SIG-M5 treated with dmso at 0.1 percent for 504 hours (cell line): Measurements from ENCODE around the gene MRPL52.
"Not testable (repeated sequence)": the region's sequence is repeated elsewhere in the genome, so short reads cannot be mapped to it uniquely, and the experiment has no call there.

ENCODE experiments used
- DNase-seq: peaks from one replicate; lab custom pipeline; 2025; ENCODE audit not compliant: unreplicated experiment; lab: John Stamatoyannopoulos, UW

Gene MRPL52

DNA sequence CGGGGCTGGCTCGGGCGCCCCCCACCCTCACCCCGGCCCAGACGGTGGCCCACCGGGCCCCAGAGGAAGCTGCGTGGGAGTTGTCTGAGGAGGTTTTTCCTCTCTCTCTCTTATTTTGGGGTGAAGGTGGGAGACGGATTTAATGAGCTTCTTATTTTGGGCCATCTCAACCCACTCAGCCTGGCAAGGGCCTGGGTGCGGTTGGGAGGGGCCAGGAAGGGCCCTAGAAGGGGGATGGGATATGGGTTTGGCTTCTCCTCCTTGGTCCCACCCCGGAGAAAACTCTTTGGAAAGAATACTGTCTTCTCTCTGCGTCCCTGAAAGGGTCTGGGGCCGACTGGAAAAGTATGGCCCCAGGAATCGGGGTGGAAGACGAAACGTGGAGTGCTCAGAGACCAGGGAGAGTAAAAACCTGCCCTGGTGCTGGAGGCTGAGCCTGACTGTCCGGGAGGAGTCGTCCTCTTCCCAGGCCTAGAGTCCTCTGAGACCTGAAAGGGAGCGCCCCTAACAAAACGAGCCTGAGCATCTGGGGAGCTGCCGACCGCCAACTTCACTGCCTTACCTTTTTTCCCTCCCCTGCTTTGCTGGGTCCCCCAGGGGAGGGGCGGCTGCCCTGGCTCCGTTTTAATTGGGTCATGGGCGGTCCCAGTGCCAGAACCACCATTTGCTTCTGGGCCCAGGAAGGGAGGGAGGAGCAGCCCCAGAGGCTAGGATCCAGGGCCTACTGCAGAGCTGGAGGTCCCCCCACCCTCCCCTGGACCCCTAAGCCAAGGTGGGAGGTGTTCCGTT lies 8.3 kb downstream of the MRPL52 start:
- DNase-seq: no peak

DNA sequence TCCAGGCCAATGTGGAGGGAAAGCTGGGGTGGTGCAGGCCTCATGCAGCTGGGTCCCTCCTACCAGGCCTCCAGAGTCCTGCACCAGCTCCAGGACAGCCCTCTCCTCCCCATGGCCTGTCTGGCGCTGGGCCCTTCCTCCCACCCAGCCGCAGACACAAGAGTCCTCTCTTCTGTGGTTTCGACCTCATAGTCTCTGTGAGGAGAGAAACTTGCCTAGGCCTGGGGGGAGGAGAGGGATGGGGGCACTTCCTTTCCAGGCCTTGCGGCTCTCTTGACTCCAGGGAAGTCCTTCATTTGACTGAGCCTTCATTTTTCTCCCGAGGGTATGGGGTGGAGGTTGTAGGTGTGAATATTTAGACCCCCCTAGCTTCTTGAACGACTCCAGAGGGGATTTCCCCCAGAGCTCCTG lies 8.9 kb downstream of the MRPL52 start:
- DNase-seq: peak; percentile 43

DNA sequence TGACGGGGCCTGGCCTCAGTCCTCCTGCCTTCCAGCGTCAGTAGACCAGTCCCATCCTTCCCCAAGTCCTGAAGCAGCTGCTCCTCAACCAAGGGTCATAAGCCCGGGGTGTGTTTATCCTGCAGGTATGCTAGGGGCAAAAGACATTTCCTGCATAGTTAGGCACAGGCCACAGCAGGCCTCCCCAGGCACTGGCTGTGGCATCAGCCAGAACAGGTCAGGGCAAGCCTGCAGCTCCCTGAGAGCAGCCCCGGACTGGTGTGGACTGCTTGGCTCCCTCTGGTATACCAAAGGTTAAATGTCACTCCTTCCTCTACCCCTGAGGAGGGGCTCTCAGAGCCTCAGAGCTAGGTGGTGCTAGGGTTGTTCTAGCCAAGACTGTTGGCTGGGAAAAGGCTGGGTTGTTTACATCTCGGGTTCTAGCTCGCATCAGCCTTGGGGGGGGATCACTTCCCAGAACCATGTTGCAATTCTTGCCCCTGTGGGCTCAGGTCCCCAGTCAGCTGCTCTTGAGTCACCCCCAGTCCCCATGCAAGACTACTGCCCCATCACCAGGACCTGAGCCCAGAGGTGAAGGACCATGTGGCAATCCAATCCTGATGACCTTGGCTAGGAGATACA lies 9.6 kb downstream of the MRPL52 start:
- no peak for DNase-seq

DNA sequence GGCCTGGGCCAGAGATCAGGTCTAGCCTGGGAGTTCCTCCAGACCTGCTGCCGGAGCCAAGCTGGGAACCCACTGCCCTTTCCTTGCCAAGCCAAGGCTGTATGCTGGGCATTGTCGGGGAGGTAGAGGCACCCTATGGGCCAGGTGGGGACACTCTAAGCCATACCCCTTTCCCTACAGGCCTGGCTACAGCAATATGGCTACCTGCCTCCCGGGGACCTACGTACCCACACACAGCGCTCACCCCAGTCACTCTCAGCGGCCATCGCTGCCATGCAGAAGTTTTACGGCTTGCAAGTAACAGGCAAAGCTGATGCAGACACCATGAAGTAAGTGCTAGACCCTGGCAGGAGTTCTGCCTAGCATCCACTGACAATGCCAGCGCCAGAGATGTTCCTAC lies 11.6 kb downstream of the MRPL52 start:
- DNase-seq: no peak

DNA sequence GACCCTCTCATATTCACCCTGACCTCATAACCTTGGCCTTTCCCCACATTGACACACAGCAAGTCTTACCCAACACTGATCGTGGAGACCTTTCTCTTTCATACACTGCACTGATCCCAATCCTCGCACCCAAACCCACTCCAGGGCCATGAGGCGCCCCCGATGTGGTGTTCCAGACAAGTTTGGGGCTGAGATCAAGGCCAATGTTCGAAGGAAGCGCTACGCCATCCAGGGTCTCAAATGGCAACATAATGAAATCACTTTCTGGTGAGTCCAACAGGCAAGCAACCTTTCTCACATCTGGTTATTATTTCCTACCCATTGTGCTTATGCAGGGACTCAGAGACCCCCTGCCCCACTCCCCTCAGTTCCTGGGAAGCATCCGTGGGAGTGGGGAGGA lies 12.1 kb downstream of the MRPL52 start:
- no peak for DNase-seq

DNA sequence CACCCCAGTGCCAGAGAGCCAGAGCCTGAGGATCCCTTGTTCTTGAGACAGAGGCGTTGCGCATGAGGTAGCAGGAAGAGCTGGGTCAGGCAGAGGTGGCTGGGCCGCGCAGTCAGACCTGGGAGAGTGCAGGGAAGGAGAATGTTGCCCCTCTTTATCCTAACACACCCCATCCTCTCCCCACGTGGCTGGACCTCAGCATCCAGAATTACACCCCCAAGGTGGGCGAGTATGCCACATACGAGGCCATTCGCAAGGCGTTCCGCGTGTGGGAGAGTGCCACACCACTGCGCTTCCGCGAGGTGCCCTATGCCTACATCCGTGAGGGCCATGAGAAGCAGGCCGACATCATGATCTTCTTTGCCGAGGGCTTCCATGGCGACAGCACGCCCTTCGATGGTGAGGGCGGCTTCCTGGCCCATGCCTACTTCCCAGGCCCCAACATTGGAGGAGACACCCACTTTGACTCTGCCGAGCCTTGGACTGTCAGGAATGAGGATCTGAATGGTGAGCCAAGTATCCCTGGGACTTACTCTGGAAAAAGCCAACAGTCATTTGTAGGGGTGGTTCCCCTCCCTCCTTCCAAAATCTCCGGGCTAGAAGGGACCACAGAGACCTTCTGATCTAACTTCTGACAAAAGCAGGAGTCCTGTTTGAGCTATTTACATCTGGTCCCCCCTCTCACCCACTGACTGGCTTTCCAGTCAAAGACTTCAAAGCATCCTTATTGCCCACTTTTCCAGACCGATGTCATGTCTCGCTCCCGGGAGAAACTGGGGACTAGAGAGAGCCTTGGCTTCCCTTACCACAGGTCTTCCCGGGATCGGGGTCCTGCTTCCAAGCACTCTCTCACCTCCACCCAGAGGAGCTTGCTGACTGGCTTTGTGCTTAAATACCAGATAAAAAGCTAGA lies 12.8 kb downstream of the MRPL52 start:
- DNase-seq: no peak

DNA sequence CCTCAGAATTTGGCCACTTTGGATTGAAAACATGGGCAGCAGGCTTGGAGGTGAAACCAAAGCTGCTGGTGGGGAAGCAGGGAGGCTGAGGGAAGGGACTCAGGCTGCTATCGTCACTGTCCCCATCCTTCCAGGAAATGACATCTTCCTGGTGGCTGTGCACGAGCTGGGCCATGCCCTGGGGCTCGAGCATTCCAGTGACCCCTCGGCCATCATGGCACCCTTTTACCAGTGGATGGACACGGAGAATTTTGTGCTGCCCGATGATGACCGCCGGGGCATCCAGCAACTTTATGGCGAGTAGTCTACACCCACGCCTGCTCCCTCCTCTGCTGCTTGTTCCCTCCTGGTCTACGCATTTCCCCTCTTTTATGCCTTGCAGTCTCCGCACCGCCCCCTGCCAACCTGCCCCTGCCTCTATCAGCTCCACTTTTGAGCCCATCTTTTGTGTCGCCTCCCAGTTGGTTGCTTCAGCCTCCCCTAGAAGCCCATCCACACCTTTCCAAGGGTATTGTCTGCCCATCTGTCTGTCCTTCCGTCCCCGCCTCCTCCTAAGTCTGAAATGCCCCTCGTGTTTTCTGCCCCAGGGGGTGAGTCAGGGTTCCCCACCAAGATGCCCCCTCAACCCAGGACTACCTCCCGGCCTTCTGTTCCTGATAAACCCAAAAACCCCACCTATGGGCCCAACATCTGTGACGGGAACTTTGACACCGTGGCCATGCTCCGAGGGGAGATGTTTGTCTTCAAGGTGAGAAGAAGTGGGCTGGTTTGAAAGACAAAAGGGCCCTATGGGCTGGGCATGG lies 13.6 kb downstream of the MRPL52 start:
- DNase-seq: no peak

DNA sequence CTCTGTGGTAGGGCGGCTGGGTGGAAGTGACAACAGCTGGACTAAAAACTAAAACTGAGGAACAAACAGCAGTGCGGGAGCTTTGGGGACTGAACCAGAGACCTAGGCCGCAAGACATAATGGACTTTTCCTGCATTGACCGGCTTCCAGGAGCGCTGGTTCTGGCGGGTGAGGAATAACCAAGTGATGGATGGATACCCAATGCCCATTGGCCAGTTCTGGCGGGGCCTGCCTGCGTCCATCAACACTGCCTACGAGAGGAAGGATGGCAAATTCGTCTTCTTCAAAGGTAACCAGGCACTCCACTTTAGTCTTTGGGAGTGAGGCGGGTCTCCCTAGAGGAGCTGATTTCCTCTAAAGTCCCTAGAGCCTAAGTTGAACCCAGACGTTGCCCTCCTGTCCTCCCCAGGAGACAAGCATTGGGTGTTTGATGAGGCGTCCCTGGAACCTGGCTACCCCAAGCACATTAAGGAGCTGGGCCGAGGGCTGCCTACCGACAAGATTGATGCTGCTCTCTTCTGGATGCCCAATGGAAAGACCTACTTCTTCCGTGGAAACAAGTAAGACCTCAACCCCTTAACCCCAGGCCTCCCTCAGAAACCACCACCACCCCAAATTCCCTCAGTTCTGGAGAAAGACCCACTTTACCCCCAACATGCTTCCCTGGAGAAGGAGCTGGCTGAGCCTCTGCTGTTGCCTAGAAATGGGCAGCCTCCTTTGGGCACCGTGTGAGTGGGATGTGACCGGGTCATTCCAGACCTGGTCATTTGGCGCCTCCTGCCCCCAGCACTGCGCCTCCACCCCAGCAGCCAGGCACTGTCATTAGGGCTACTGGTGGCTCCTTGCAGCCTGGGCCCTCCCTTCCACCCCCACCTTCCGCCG lies 14.8 kb downstream of the MRPL52 start:
- DNase-seq: no peak

DNA sequence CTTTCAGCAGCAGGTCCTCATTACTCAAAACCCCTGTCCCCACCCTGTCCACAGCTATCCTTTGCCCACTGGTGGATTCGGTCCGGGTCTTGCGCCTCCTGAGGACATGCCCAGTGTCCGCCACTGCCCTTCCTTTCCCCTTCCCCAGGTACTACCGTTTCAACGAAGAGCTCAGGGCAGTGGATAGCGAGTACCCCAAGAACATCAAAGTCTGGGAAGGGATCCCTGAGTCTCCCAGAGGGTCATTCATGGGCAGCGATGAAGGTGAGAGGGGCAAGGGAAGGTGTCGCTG lies 15.4 kb downstream of the MRPL52 start:
- no peak for DNase-seq

DNA sequence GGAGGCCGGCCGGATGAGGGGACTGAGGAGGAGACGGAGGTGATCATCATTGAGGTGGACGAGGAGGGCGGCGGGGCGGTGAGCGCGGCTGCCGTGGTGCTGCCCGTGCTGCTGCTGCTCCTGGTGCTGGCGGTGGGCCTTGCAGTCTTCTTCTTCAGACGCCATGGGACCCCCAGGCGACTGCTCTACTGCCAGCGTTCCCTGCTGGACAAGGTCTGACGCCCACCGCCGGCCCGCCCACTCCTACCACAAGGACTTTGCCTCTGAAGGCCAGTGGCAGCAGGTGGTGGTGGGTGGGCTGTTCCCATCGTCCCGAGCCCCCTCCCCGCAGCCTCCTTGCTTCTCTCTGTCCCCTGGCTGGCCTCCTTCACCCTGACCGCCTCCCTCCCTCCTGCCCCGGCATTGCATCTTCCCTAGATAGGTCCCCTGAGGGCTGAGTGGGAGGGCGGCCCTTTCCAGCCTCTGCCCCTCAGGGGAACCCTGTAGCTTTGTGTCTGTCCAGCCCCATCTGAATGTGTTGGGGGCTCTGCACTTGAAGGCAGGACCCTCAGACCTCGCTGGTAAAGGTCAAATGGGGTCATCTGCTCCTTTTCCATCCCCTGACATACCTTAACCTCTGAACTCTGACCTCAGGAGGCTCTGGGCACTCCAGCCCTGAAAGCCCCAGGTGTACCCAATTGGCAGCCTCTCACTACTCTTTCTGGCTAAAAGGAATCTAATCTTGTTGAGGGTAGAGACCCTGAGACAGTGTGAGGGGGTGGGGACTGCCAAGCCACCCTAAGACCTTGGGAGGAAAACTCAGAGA lies 16.3 kb downstream of the MRPL52 start:
- no peak for DNase-seq

DNA sequence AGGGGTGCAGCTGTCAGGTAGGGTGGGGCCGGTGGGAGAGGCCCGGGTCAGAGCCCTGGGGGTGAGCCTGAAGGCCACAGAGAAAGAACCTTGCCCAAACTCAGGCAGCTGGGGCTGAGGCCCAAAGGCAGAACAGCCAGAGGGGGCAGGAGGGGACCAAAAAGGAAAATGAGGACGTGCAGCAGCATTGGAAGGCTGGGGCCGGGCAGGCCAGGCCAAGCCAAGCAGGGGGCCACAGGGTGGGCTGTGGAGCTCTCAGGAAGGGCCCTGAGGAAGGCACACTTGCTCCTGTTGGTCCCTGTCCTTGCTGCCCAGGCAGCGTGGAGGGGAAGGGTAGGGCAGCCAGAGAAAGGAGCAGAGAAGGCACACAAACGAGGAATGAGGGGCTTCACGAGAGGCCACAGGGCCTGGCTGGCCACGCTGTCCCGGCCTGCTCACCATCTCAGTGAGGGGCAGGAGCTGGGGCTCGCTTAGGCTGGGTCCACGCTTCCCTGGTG lies 17.2 kb downstream of the MRPL52 start:
- DNase-seq: no peak

DNA sequence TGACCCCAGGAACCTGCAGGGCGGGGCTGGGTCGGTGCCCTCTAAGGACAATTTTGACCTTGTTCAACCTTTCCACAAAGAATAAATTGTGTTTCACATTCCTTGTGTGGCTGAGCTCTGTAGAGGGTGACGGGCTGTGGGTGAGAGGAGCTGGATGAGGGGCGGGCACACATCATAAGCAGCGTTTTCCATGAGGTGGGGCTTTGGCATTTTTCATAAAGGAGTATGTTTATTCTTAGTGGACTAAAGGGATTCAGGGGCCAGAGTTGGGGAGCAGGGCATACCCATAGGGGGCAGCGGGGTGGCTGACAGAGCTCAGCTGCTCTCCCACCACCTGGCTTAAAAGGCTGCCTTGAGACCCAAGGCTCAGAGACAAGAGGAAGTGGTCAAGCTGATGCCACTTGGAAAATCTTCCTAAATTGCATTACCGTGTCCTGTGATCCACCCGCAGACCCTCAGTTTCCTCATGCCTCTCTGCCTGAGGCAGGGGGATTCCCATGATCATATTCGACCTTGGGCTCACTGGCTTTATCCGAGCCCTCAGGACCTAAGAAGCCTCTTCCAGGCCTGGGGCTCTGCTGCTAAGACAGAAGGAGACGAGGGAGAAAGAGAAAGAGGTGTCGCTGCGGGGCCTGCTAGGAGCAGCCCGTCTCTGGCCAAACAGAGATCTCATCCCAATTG lies 18.1 kb downstream of the MRPL52 start:
- DNase-seq: no peak

DNA sequence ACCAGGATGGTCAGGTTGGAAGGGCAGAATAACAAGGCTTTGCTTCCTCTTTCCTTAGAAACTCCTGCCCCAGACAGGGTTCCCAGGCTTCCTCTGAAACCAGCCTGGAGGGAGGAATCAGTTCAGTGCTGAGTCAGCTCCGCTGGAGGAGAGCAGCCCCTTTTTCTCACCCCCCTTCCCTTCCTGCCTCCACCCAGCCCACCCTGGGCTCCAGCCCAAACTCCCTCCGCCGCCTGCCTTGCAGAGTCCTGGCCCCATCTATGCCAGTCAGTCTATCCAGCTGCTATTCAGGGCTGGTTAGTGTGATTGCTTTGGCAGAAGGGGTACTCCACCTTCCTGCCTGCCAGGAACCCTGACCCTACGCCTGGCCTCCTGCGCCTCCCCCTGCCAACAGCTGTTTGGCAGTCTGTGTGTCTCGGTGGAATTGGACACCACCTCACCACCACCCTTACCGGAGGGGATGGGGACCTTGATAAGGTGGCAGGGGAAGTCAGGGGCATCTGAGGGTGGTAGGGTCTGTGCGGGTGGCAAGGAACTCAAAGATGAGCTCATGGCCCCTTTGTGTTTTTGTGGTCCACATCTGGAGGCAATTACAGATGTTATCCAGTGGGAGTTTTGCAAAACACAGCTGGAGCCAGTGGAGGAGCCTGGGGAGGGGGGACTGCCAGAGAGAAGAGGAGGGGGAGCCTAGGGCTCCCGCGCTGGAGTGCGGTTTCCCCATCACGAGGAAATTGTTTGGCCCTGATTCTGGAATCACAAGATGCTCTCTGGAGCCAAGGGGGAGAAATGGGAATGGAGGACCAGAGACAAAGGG lies 18.9 kb downstream of the MRPL52 start:
- no peak for DNase-seq

DNA sequence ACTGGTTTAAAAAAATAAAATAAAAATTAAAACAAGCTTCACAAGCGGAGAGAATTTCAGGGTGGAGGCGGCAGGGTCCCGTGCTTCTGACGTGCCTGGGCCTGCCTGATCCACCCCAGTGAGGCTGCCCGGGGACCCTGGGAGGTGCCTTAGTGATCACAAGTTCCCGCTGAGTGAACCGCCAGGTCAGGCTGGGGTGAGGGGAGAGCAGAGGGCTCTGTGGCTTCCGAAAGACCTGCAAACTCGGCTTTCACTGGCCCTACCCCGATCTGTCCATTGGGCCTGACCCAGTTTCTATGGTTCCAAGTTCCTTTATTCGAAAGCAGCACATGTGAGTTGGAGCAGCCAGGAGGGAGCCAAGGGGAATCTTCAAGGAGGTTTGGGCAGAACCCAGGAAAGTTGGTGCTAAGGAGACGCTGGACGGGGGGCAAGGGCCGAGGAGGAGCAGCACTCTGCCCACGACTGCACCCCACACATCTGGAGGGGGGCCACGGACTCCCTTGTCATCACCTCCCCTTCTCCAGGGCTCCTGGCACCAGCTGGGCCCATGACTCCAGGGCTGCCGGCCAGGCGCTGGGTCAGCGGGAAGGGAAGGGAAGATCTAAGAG lies 19.6 kb downstream of the MRPL52 start:
- DNase-seq: no peak

DNA sequence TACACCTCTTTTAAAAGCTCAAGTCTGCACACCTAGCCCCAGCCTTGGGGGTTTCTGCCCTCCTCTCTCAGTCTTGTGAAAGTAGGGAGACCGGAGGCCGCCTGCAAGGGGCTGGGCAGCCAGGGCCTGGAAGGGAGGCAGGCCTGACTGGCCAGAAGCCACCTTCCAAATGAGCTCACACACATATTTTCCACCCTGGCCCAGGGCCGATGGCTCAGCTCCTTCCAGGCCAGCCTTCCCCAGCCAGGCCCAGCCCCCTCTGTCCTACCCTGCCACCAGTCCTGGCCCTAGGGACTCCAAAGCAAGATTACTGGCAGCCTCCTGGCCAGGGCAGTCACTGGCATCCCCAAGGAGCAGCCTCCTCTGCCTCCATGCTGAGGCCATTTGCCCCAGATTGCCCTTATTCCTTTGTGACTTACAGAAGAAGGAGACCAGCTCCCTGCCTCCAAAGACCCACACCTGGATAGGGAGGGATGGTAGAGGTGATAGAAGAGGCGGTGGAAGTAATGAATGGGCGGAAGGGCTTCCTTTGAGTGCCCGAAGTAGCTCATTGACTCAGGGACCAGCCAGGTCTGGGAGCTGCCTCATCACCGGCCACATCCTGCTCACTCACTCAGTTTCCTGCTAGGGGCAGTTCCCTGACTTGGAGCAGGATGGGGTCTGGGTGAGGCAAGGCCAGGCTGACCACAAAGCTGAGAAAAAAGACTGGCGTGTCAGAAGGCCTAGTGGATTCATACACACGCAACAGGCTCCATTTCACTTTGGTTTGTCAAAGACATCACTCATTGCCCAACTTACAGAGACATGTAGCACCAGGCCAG lies 21.5 kb downstream of the MRPL52 start:
- peak; percentile 72 for DNase-seq

DNA sequence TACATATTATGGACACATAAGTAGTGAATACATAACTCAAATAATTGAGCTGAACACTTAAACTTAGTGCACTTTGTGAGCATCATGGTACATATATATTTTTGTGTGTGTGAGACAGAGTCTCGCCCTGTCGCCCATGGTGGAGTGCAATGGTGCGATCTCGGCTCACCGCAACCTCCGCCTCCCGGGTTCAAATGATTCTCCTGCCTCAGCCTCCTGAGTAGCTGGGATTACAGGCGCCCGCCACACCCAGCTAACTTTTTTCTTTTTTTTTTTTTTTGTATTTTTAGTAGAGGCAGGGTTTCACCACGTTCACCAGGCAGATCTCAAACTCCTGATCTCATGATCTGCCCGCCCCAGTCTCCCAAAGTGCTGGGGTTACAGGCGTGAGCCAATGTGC lies 22.5 kb downstream of the MRPL52 start:
- DNase-seq: not testable (repeated sequence)

DNA sequence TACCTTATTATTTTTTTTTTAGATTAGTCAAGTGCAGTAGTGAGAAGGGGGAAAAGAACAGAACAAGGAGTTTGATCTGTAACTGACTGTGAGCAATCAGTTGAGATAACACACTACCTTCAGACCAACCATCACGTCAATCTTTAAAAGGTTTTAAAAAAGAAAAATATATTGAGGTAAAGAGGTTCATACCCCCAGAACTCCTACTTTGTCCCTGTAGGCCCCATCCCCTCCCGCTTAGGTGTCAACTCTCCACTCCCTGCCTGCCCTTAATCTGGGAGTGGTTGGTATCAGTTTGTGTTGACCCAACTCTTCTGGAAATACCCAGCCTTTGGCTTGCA lies 22.9 kb downstream of the MRPL52 start:
- no peak for DNase-seq
